Urothelium cell line (cell line): ENCODE results near the gene CSRP2.

Source experiments
- DNase-seq: peaks from one replicate; pipeline ENCODE4 v3.0.0; 2011; ENCODE audit warnings: low spot score, mixed read lengths
- FAIRE-seq: peaks from 2 replicates; lab custom pipeline; 2011; peaks lifted over from hg19 to GRCh38; lab: Jason Lieb, UNC

The CSRP2 gene

DNA sequence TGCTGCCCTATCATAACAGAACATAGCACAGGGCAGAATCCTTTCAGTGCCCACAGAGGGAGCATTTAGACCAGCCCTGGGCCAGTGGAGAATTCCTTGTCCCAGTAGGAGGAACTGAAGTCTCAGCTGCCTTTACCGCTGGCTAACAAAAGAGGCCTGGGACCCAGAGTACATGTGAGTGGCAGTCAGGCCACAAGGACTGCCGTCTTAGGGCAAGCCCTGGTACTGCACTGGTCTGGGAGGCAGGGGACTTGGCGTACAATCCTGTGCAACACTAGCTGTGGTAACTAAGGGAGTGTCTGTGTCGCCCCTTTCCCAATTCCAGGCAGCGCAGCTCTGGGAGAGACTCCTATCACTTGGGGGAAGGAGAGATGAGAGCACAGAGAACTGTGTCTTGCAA, 17.0 kb upstream of the CSRP2 start:
- FAIRE-seq: no peak
- no peak for DNase-seq

DNA sequence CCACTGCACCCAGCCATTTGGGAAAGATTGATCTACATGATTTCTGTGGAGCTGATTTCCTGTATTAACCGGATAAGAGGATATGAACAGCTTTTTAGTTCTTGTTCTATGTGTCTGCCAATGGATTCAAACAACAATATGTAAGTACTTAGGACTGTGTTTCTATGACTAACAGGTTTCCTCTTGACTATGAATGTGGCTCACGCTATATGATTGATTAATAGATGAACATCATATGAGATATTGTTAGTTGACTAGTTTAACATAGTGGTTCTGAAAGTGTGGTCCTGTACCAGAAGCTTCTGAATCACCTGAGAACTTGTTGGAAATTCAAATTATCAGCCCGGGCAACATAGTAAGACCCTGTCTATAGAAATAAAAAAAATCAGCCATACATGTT, 12.8 kb upstream of the CSRP2 start:
- DNase-seq: no peak
- FAIRE-seq: no peak

DNA sequence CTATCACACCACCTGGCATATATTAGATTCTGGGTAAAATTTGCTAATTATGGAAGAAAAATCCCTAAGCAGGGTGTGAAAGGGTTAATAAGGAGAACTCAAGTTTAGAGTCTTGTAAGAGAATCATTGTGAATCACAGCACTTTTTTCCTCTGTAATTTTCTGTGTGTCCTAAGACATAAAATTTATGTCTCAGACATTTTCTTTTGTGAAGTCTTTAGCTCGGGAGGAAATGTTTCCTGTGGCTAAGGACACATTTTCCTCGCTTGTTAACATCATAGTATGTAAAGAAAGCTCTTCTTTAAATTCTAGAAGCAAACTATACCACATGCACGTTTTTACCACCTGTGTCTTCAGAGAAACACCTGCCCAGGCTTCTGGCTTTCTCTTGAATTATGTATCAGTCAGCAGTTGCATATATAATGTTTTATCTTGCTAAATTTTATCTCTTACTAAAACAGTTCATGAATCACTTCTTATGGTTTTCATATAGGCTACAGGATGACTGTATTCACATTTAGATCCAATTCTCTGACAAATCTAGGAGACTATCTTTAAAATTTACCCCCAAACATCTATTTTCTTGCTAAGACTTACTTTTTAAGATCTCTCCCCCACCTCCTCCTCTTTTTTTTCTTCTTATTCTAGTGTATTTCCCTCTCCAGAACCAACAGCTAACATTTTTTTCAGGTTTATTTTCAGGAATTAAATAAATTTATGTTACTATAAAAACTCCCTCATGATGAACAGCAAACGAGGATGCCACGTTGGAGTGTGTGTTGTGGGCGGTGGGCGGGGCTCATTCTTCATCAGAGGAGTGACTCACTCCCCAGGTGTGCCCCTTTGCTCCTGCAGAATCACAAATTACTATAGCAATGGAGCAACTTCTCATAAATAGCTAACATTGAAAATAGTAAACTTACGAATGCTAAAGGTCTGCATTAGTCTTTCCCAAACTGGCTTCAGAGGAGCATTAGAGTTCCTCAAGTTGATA, 11.6 kb upstream of the CSRP2 start:
- FAIRE-seq: no peak

DNA sequence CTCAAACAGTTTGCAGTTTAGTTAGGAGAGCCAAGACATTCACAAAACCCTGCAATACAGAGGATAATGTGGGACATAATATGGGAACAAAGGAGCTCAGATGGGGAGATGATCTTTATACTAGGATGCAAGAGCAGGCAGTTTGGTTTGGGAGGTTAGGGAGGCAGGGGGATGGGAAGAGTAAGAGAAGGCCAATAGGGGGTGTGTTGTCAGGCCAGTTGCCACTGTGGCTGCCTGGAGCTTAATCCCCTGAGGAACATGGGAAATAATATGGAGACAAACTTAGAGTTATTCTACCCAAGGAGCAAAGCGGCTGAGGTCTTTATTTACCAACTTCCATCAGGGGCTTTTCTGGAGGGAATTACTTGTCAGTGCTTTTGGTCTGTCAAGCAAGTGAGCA, 10.0 kb upstream of the CSRP2 start:
- FAIRE-seq (no peak), DNase-seq (no peak)

More for the DNA sequence above, 11.6 kb upstream of the CSRP2 start:
- DNase-seq: peak; percentile 39

DNA sequence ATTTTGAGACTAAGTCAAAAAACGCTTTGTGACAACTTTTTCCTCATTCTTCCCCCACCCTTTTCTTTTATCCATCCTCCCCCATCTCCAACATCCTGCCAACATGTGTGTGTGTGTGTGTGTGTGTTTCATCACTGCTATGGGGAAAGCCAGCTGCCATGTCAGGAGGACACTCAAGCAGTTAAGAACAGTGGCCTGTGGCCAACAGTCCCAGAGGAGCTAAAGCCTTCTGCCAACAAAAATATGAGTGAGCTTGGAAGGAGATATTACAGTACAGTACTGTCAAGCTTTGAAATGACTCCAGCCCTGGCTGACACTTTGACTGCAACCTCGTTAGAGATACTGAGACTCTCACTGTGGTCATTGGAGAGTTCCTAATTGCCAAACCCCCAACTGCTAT, 5.0 kb upstream of the CSRP2 start:
- FAIRE-seq (no peak), DNase-seq (no peak)

DNA sequence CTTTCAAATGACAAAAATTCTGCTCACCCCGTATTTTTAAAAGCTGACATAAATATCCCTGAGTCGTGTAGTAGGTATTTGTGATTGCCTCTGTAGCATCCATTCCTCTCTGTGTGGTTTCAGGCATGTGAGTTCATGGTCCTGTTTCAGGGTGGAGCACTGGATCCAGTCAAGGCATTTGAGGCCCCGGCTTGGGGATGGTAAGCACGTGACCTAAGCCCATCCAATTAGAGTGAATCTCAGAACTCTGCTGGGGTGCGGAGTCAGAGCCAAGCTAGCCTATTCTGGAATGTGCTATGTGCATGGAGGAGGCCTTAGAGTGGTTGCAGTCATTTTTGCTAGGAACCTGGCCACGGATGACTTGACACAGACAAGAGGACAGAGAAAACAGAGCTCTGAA, 4.3 kb upstream of the CSRP2 start:
- FAIRE-seq: no peak

DNA sequence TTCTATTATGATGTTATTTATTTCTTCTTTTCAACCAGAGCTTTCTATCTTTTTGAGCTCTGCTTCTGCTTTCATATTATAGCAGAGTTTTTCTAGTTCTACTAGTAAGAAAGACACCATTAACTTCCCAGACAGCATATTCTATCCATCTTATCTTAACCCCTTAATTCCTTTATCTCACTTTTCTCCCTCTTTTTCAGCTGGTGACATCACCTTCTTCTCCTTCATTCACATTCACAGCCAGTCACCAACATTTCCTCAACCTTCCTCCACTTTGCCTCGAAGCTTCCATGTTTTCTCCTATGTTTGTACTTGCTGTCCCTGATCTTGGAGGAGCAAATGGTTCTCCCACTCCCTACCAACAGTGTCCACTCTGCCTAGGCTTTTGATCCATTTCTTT, 3.5 kb upstream of the CSRP2 start:
- DNase-seq: no peak
- no peak for FAIRE-seq

More for the DNA sequence above, 4.3 kb upstream of the CSRP2 start:
- no peak for DNase-seq

DNA sequence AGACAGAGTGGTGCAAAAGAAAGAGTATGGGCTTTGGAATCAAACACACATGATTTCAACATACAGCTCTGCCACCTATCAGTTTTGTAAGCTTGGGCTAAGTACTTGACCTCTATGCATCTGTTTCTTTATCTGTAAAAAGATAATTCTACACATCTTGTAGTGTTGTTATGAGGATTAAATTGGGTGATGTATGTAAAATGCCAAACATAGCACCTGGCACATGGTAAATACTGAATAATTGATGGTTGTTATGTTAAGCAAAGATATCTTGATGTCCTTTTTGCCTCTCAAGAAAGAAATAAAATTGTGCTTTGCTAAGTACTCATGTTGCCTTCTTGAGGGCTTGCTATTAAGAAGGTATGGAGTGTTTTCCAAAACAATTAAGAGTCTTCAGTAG, 2.3 kb upstream of the CSRP2 start:
- no peak for FAIRE-seq
- no peak for DNase-seq

DNA sequence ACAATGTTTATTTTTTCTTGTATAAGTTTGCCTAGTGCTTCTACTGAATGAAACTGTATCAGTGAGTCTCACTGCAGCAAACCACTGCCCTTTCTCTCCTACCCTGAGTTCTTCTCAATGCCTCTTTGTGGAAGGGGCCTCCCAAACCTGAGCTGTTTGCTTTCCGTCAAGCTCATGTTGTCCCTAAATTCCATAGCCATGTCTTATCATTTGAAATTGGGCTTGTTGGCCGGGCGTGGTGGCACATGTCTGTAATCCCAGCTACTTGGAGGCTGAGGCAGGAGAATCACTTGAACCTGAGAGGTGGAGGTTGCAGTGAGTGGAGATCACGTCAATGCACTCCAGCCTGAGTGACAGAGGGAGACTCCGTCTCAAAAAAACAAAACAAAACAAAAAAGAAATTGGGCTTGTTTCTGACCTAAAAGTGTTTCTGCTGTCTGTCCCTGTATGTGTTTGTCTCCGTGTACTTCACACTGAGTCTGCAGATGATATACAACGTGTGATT, 1.8 kb upstream of the CSRP2 start:
- FAIRE-seq: no peak

DNA sequence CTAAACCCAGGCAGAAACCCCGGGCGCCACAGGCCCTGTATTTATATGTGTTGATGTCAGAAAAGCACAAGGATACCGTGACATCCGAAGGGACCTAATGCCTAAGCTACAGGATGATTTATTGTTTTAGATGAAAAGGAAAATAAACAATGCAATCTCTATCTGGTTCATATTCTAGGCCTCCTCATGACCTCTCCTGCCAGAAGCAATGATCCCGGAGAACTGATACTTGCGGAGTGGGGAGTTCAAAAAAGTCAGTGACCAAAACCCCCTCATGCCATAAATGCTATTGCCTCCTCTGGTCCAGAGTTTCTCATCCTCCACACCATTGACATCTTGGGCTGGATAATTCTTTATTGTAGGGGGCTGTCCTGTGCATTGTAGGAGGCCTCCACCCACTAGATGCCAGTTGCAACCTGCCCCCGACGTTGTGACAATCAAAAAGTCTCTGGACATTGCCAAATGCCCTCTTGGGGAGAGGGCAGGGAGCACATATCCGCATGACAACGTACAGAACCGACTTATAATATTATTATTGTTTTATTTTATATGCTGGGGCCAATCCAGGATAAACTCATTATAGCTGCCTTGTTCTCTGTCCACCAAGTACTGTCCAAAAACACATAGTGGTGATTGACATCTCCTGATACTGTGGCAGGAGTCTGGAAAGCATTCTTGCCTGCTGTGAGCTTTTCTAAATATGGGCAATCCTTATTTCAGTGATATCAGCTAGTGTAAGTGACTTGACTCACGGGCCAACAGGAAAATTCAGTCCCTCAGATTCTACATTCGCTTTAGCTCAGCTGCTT, 1.1 kb upstream of the CSRP2 start:
- DNase-seq (no peak), FAIRE-seq (no peak)

More for the DNA sequence above, 1.8 kb upstream of the CSRP2 start:
- no peak for DNase-seq

DNA sequence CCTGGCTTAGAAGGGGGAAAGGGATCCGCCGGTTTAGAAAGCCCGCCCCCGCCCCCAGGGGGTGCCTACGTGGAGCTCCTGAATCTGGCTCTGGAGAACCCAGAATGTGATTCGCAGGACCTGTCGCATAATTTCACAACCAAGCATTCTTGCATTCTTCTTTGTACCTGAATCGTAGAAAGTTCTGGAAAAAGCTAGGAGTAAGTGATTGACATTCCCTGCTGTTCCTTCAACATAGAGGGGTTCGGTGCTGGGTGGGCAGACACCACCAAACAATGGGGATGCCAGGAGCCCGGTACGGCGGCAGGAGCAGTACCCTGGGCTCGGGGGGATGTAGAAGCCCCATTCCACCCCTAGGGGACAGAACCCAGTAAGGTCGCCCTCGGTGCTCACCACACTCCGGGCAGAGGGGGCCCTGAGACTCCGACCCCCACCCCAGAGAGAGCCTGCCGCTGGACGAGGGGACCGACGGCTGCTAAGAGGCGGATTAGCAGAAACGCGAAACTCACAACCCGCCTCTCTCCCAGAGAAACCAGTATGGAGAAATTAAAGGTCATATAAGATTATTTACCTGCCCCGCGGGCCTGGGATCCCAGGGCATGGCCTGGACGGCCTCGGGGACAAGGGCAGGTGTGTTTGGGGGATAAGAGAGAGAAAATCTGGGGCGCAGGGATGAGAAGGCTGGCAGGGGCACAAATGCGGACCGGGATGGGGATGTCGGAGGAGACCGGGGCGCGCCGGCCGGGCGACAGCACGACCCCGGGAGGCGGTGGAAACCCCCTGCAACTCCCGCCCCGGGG, 520 bp downstream of the CSRP2 start:
- DNase-seq (peak; percentile 37), FAIRE-seq (no peak)

DNA sequence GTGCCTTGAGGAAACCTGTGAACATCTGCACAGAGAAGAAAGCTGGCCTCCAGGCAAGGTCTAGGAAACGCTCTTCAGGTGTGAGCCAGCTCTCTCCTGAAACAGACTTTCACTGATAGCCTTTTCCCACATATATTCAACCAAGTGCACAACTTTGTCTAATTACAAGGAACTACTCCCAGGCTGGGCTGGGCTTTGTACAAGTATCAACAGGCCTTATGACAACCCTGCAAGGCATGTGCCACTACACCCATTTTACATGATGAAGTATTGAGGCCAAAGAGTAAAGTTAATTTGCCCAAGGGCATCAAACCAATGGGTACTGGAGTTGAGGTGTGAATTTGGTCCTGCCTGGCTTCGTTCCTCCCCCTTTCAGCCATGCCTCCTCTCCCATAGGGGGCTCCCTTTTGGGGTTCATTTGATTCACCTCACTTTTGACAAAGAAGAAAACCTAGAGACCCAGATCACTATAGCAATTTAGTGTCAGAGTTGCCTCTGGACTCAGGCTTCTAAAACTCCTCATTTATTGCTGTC, 2.1 kb downstream of the CSRP2 start:
- DNase-seq (no peak), FAIRE-seq (no peak)

DNA sequence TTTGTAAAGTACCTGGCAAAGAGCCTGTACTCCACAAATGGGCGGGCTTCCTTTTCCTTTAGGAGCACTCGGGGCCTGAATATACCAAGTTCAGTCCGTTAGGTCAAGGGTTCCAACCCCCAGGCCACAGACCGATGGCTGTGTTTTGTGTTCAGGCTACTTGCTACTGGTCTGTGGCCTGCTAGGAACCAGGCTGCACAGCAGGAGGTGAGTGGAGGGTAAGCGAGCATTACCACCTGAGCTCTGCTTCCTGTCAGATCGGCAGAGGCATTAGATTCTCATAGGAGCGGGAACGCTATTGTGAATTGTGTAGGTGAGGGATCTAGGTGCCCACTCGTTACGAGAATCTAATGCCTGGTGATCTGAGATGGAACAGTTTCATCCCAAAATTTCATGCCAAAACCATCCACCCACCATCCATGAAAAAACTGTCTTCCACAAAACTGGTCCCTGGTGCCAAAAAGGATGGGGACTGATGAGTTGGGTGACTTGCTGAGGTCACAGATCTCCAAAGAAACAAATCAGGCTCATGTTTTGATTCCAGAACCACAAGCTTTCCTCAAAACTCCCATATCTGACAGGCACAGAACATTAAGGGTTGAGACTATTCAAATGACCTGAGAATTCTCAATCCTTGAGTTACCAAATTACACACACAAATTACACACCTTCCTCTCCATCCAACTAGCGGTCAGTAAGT, 4.2 kb downstream of the CSRP2 start:
- FAIRE-seq (no peak), DNase-seq (no peak)

DNA sequence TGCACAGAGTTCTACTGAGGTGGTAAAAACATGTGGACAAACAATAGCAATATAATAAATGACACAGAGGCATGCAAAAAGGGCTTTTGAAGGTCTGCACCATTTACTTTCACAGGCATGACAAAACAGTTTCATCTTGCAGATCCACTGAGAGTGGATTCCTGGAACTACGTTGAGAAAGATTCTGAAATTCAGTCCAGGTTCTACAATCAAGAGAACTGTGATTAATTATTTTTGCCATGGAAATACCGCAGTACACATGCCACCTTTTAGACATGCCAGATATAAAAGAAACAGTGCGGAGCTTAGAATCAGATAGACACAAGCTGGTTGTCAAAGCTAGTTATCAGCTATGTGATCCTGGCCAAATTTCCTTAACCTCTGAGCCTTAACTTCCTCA, 4.8 kb downstream of the CSRP2 start:
- no peak for FAIRE-seq
- DNase-seq: no peak

DNA sequence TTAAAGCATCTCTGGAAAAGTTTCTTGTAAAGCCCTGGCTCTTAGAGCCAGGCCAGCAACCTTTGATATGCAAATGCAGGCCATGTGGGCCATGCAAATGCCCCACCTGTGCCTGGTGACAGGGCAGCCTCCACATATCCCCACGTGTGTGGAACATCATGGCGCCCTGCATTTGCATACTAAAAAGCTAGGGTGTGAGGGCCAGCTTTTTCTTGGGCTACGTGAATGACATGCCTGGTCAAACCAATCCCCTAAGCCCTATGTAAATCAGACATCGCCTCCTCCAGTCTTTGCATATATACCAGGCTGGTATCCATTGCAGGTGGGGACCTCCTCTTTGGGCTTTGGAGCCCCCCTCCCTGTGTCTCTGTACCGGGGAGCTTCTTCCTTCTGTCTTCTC, 6.4 kb downstream of the CSRP2 start:
- no peak for DNase-seq
- no peak for FAIRE-seq

DNA sequence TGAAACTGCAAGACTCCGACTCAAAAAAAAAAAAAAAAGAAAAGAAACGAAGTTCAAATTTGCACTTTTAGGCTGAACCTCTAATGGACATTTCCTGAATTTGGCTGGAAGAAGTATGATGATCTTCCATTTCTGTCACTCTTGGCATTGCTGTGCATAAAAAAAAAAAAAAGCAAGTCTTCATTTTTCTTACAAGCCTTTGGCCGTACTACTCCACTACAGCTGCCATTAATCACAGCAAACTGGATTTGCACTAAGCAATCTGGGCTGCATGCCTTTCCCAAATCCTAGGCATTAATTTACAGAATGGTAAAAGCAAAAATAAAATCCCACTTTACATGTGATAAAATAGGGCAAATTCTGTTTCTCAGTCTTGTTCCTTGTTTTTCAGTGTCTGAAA, 7.1 kb downstream of the CSRP2 start:
- FAIRE-seq: no peak
- no peak for DNase-seq

DNA sequence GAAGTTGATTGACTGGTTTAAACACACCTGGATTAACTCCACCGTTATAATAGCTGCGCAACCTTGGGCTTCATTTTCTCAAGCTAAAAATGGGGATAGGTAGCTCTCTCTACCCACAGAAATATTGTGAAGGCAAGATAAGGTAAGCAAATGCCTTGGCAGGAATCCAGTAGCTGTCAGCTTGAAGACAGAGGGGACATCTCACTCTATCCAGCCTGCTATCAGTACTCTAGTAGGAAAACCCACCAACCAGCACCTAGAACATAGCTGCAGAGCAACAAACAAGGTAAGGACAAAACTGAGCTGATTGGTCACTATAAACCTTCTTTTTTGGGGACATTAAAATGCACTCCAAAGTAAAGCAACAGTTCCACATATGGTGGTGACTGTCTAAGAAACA, 7.7 kb downstream of the CSRP2 start:
- FAIRE-seq (no peak), DNase-seq (no peak)

DNA sequence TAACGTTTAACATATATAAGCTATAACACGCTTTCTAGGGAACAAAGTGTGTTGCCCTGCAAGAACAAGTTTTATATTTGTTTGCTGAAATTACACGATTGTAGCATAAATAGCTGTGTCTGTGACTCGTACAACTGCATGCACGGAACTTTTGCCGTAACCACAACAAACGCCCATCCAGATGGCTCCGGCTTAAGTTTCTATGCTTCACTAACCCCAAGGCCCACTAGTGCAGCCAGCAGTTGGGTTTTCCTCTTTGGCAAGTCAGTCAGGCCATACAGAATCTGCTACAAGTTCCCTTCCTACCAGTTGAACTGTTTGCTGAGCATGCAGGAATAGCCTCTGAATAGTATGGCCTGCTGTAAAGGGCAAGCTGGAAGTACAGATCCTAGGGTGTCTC, 12.1 kb downstream of the CSRP2 start:
- FAIRE-seq: no peak
- DNase-seq: no peak

DNA sequence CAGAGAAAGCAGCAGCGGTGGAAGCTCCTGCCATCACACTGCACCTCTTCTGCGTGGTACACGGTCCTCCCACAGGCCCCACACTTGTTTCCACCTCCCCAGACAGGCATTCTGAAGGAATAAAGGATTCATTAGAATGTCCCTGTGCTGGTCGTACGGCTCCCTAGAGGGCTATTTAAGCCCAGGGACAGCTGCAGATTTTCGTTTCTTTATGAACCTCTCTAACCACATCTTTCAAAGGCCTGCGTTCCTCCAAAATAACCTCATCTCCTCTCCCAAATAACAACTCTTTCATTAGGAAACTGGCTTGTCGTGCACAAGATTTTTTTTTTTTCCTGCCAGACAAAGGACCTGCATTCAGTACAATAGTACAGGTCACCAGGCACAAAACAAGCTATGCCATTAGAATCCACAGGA, 12.7 kb downstream of the CSRP2 start:
- no peak for FAIRE-seq
- DNase-seq: no peak

DNA sequence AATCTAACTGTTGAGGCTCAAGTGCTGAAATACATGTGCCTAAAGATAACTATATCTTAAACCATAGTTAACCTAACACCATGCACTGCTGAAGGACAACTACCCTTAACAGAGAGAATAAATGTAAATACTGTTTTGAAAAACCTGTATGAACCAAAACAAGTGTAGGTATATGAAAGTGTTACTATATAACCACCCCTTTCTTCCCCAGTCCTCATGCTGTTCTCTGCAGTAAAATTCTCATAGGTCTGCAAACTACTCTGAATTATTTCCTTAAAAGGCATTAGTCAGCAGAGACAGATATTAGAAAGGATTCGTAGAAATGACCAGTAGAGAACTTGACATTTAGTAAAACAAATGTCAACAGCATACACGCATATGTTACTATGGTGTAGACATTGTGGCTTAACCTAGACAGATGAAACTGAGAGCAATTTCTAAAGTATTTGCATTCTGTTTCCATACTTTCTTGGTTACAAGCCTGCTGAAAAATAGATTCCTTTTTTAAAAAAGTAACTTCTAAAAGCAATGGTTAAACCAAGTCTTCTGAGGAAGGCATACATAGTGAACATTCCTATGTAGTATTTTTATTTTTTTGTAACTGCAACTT, 13.9 kb downstream of the CSRP2 start:
- FAIRE-seq: no peak

More for the DNA sequence above, 13.9 kb downstream of the CSRP2 start:
- no peak for DNase-seq
